HG02970 (cell line): ENCODE measurements around the gene FOXL3.

Source experiments
- ATAC-seq: cut with Tn5 transposase; IDR thresholded peaks from one replicate; pipeline ENCODE4 v1.9.1; 2021; ENCODE audit warnings: mild to moderate bottlenecking, moderate library complexity, moderate number of reproducible peaks; ENCODE audit not compliant: unreplicated experiment, low FRiP score

Gene FOXL3

DNA sequence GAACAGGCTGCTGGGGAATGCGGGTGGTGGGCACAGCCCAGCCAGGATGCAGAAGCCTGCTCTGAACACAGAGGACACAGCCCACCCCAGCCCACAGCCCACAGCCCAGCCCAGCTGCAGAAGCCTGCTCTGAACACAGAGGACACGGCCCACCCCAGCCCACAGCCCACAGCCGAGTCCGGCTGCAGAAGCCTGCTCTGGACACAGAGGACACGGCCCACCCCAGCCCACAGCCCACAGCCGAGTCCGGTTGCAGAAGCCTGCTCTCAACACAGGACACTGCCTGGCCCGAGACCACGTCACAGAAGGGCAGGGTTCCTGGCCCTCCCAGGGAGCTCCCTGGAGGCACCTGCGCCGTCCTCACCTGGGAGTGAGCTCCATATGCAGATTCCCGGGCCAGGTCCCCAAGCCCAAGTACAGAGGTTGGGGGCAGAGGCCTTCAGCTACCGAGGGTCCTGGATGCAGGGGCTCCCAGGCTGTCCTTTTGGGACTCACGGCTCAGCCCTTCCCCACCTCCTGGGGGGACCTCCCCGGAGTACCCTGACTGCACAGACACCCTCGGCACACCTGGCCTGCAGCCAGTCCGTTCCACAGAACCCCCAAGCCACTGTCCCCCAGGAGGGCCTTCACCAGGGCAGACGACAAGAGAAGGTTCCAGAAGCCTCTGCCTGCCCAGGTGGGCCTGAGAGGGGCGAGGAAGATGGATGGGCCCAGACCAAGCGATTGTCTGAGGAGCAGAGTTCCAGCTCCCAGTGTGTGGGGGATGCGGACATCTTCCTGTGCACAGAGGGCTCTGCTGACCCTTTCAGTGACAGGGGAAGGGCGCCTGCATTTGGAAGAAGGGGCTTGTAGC lies 23.7 kb upstream of the FOXL3 start:
- ATAC-seq = no peak

DNA sequence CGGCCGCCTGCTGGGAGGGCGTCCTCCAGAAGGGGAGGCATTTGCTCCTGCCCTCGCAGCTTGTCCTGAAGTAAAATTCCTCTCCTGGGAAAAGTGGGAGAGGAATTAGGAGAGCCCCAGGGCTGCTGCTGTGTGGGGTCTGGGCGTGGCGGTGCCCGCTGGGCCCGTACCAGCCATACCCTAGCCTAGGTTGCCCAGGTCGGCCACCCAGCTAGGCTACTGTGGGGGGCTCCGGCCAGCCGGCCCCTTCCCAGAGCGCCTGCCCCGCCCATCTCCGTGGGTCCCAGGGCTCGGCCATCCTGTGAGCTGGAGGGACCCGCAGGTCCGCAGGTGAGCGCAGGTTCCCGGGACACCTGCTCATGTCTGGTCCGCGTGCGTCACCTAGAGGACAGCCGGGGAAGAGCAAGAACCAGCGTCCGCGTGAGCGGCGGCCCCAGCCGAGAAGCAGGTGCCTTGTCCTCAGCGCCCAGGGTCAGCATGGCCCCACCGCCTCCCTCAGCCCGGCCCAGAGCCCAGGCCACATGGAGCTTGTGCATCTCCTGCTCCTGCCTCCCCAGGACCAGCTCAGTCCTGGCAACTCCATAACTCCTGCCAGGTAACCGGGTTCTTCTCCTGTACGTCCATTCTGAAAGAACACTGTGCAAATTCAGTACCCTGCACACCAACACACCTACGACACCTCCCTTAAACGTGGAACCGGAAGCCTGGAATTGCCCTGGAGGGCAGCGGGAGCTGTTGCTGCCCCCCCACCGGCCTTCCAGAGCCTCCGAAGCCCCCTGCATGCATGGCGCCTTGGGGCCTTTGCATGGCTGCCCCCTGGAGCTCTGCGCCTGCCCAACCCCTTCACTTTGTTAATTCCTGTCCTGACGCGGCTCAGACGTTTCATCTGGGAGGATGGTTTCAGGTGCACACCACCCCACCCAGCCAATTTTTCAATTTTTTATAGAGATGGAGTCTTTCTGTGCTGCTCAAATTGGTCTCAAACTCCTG lies 22.8 kb upstream of the FOXL3 start:
- no peak for ATAC-seq

DNA sequence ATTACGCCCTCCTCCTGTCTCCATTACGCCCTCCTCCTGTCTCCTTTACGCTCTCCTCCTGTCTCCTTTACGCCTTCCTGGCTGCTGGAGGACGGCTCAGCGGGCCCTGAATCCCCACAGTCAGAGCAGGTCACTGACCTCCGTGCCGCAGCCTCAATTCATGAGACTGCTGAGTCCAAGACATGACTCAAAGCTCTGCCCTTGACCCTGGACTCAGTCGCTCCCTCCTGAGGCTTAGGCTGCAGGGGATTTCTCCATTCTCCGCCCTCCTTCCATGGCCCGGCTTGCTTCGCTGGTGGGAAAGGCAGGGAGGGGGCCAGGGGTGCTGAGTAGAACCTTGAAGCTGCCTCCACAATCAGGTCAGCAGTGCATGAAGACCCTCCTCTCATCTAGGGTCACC lies 21.0 kb upstream of the FOXL3 start:
- no peak for ATAC-seq

DNA sequence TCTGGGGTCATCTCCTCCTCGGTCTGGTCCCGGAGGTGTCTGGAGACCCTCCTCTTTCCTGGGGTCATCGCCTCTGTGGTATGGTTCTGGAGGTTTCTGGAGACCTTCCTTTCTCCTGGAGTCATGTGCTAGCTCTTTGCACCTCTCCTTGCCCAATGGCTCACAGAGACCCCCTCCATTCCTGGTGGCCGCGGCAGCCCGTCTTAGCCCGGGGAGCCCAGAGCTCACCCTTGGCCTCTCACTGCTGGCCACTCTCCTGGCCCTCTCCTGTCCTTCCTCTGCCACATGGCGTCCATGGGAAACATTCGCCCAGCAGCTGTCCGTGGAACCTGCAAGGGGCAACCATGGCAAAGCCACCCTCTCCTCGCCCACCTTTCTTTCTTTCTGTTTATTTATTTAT lies 20.2 kb upstream of the FOXL3 start:
- ATAC-seq = no peak

DNA sequence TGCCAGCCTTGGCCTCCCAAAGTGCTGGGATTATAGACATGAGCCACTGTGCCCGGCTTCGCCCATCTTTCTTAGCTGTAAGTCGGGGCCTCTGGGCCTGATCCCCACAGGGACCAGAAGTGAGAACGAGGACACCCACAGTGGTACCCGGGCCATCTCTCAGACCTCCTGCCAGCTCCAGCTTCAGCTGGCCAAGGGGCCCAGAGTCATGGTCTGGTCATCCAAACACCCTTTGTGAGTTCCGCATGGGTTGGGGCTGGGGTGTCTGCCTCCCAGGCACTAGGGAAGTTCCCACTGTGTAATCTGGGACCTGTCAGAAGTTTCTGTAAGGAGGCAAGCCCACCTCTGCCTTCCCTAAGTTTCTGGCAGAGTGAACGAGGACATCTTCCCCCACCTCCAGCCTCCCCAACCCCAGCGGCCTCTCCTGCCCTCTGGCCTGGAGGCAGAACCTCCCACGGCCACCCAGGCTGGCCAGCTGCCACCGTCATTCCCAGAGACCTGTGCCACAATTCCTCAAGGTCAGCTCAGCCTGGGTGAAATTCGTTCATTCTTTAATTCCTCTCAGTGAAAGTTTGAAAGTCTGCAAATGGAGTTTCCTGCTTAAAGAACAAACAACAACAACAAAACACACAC lies 19.5 kb upstream of the FOXL3 start:
- ATAC-seq = no peak

DNA sequence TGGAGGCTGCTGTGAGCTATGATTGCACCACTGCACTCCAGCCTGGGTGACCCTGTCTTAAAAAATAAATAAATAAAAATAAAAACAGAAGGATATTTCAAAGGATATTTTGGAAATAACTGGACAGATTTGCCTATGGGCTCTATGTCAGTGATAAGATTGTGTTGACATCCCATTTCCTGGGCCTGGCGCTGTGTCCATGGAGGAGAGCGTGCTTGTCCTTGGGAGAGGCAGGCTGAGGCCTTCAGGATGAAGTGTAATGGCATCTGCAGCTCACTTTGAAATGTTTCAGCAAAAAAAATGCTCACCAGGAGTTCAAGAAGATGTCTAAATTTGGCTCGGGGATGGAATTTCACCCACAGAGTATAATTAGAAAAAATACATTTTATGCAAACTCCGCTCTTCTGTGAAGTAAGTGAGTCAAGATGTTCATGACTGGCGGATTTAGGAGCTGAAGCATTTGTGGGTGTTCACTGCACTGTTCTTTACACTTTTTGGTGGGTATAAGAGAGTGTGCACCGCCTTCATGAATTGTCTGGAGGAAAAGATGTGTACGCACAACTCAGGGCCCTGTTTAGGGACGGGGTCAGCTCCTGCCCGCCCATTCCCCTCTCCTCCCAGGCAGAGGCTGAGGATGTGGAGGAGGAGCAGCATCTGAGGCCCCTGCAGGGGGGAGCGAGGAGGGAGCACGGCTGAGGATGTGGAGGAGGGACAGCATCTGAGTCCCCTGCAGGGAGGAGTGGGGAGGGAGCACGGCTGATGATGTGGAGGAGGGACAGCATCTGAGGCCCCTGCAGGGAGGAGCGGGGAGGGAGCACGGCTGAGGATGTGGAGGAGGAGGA lies 18.5 kb upstream of the FOXL3 start:
- no peak for ATAC-seq

GRCh38 chr7:272108-272615 lies 17.8 kb upstream of the FOXL3 start:
- ATAC-seq = no peak

- ATAC-seq = no peak
These were observed 17.3 kb upstream of the FOXL3 start for GRCh38 chr7:272631-273030.

GRCh38 chr7:273327-273726 lies 16.6 kb upstream of the FOXL3 start:
- ATAC-seq = no peak

DNA sequence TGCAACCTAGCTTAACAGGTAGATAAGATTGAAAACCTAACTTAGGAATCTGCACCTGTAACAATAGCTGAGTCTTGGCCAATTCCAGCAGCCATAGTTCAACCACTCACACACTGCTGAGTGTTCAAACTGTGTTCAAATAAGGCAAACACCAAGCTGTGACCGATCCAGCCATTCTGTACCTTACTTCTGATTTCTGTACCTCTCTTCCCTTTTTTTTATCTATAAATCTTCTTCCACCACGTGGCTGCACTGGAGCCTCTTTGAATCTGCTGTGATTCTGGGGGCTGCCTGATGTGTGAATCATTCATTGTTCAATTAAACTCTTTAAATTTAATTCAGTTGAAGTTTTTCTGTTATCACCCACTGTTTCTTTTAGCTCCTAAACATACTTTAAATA lies 15.7 kb upstream of the FOXL3 start:
- ATAC-seq = no peak

DNA sequence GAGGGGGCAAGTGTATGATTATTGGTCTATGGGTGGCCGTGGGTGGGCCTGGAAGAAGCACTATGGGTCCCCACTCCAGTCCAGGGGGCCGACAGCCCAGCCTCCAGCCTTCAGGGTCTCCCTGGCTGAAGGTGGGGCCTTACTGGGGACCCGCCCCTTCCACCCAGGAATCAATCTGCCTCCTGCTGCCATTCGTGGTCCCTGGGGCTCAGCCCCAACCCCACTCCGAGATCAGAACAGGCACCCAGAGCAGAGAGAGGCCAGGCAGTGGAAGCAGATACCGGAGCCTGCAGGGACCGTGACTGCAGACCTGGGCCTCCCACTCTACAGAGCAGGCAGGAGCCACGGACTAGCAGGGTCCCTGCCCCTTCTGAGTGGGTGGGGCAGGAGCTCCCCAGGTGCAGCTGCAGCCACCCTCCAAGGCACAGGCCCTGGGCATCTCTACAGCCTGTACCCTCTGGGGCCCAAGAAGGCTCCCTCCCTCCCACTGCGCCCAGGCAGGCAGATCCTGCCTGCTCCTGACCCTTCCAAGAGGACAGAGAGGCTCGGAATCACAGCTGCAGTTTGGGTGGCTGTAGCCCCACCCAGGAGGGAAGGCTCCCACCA lies 13.6 kb upstream of the FOXL3 start:
- no peak for ATAC-seq

DNA sequence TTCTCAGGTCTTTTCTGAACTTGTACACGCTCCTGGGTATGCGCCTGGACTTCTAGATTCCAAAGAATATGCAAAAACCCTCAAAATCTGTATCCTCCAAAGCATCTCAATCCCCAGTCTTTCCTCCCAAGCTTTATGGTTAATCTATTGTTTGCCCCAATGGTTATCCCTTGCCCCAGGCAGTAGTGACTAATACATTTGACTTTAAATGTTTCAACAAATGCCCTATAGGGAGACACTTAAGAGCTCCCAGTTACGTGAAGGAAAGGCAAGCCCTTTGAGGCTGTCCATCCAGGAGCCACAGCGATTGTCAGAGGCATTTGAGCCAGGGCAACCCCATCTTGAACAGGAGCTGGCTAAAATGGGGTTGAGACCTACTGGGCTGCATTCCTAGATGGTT lies 12.7 kb upstream of the FOXL3 start:
- no peak for ATAC-seq

GRCh38 chr7:278081-278480 lies 11.9 kb upstream of the FOXL3 start:
- no peak for ATAC-seq

DNA sequence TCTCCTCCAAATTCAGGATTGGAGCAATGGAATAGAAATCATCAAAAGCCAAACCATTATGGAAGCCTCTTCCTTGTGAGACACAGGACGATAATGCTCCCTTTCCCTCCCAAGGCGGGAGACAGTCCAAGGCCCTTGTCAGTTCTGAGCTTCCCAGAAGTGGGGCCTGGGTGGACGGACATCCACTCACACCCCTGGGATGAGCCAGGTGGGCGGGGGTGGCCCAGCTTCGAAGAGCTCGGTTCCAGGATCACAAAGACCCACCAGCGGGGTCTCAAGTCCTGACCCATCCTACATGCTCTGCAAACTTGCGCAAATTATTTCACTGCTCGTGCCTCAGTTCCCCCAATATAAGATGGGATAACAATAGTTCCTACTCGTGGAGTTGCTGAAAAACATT lies 10.1 kb upstream of the FOXL3 start:
- no peak for ATAC-seq

DNA sequence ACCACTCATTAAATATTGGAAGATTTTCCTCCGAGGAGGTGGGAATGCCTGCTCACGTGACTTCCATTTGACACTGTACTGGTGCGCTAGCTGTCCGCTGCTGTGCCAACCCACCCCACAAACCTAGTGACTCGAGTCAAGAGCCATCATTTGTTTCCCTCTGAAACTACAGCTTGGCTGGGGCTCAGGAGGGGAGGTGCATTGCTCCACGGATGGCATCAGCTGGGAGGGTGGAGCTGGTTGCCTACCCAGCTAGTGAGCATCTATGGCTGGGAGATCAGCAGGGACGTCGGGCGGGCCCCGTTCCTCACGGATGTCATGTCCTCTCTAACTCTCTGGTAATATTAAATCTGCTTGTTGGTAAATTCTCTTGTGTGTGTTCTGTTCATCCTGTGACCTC lies 9.5 kb upstream of the FOXL3 start:
- no peak for ATAC-seq

DNA sequence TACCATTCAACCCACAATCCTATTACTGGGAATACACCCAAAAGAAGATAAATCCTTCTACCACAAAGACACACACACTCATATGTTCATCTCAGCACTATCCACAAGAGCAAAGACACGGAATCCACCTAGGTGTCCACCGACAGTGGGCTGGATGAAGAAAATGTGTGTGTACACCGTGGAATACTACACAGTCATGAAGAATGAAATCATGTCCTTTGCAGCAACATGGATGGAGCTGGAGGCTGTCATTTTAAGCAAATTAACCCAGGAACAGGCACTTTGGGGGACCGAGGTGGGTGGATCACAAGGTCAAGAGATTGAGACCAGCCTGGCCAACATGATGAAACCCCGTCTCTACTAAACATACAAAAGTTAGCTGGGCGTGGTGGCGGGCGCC lies 8.3 kb upstream of the FOXL3 start:
- ATAC-seq = no peak

DNA sequence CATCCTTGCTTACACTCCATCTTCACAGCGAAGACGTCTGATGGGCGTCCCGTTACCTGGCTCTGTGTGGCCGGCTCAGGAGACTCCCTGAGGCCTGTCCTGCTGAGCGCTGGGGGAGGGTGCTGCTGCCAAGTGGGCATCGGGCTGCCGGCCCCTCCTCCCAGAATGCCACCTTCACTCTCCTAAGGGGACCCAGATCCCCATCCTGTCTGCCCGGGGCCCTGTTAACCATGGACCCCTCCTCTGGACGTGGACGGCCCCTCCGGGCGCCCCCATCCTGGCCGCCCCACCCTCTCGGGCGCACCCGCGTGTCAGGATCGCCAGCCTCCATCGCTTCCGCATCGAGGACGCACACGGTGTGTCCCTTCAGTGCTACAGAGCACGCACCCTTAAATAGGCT lies 7.3 kb upstream of the FOXL3 start:
- ATAC-seq = no peak

DNA sequence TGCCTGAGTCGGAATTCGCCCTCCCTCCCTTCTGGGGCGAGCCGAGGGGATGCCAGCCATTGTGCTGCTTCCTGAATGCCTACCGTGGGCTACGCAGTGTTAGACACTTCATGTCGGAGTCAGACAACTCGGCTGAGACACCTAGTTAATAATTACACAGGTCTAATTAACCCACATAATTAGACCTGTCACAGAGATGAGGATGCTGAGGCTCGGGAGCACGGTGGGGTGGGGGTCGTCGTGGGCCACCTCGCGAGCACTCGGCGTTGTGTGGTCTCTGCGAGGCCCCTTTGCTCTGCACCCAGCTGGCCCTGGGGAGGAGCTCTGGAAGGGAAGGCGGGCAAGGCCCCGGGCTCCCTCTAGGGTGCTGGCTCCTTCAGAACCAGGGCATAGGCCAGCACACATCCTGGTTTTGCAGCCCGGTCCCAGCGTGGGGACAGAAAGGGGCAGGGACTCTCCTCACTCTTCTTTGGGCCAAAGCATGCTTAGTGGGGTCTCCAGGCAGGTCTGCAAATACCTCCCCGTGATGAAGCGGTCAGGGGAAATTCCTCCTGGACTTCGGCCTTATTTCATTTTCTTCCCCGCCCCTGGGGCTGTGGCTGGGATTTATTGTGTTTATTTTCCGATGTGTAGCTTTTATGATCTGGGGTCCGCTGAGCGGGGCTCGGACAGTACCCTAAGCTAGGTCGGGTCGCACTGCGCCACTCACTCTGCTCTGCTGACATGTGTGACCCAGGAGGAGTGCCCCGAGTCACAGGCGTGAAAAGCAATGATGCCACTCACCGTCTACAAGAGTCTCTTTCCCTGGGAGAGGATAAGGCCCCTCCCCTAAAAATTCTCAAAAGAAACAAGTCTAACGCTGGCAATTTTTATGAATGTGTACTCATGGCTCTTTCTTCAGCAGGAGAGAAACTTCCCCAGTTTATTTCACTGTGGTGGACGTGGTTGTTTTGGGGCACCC lies 4.9 kb upstream of the FOXL3 start:
- no peak for ATAC-seq
